A549 (cell line): ENCODE results near the gene MED1. TPM values are rescaled to one million over a fixed set of nuclear protein-coding genes. Genes with fewer than 3 reads are reported as not detected.
A peak's percentile ranks its signal among the peaks of the same experiment; 100 is the strongest.

Experiments
- ATAC-seq, 2 experiments: fragments of 200-7000 bp in 1 of 2; fragments of >200 bp in 1 of 2; cut with Nextera tagmentation in 1 of 2; cut with Tn5 transposase in 1 of 2; 3 replicates each; pipeline versions ENCODE4 v1.8.0 to v1.9.1; 2018 to 2020; ENCODE audit warnings: mild to moderate bottlenecking in 1 of 2, moderate library complexity in 1 of 2
- CTCF ChIA-PET: fragments of 300-600 bp; sonication (Branson Sonifier 250); formaldehyde crosslinking; extraction: SDS; loops from one replicate; lab custom pipeline; 2021; ENCODE audit warnings: antibody characterized with exemption, inconsistent platforms; lab: Yijun Ruan, JAX
- POLR2A ChIA-PET: fragments of 350-600 bp; formaldehyde crosslinking; extraction: SDS; loops from one replicate; lab custom pipeline; 2021; ENCODE audit warnings: antibody characterized with exemption, inconsistent platforms; lab: Yijun Ruan, JAX
- DNase-seq, 2 experiments: peaks; one replicate each; pipeline versions ENCODE4 v3.0.0 to v3.0.0-alpha.2; 2011 to 2016; ENCODE audit warnings: low read depth in 1 of 2, low spot score in 1 of 2
- FAIRE-seq: peaks from 2 replicates; lab custom pipeline; 2011; peaks lifted over from hg19 to GRCh38; lab: Jason Lieb, UNC
- H3K27ac ChIP-seq, 2 experiments: fragments of >200 bp; sonication (Bioruptor Twin); formaldehyde crosslinking; 3 replicates each; pipeline ENCODE4 v1.5.1; 2016 to 2017
- H3K4me1 ChIP-seq: fragments of >200 bp; sonication (Bioruptor Twin); formaldehyde crosslinking; 3 replicates; pipeline ENCODE4 v1.6.1; 2016
- H3K4me2 ChIP-seq: fragments of >200 bp; sonication (Bioruptor Twin); formaldehyde crosslinking; 3 replicates; pipeline ENCODE4 v1.6.1; 2016
- H3K4me3 ChIP-seq: fragments of >200 bp; sonication (Bioruptor Twin); formaldehyde crosslinking; 3 replicates; pipeline ENCODE4 v1.5.1; 2016
- H3K9me3 ChIP-seq: fragments of >200 bp; sonication (Bioruptor Twin); formaldehyde crosslinking; 3 replicates; pipeline ENCODE4 v1.6.1; 2016
- ATOH8 ChIP-seq: fragments of 250-450 bp; sonication (Bioruptor Pico); IDR thresholded peaks from 2 replicates; pipeline ENCODE4 v1.5.0; 2020; ENCODE audit warnings: low read depth, mild to moderate bottlenecking, moderate library complexity
- BHLHE40 ChIP-seq: IDR thresholded peaks from 2 replicates; pipeline ENCODE4 v1.6.1; 2012; ENCODE audit warnings: low read depth, low read length, inconsistent platforms
- CHD2 ChIP-seq: fragments of 150-350 bp; IDR thresholded peaks from 2 replicates; pipeline ENCODE4 v1.6.1; 2014; ENCODE audit warnings: low read length; ENCODE audit not compliant: partially characterized antibody
- CTCF ChIP-seq: fragments of >200 bp; sonication (Bioruptor Twin); formaldehyde crosslinking; IDR thresholded peaks from 3 replicates; pipeline ENCODE4 v1.5.1; 2016
- EHF ChIP-seq: fragments of 250-450 bp; sonication (Bioruptor Pico); IDR thresholded peaks from 2 replicates; pipeline ENCODE4 v1.5.0; 2020; ENCODE audit warnings: mild to moderate bottlenecking
- EHMT2 ChIP-seq: fragments of 200-600 bp; sonication (generic); IDR thresholded peaks from 2 replicates; pipeline ENCODE4 v1.6.1; 2016; ENCODE audit warnings: antibody characterized with exemption, low read depth, mild to moderate bottlenecking, moderate library complexity
- EP300 ChIP-seq, 2 experiments: fragments of >200 bp; sonication (Bioruptor Twin); formaldehyde crosslinking; IDR thresholded peaks; 2 replicates in 1 of 2; 3 replicates in 1 of 2; pipeline ENCODE4 v1.6.1; 2016 to 2017
- FOSL2 ChIP-seq, 2 experiments: fragments of 450-650 bp in 1 of 2; fragments of >200 bp in 1 of 2; sonication (Bioruptor Twin) in 1 of 2; formaldehyde crosslinking; IDR thresholded peaks; 2 replicates each; pipeline versions ENCODE4 v1.5.0 to v1.6.1; 2016 to 2020; ENCODE audit warnings: mild to moderate bottlenecking in 1 of 2, moderate library complexity in 1 of 2
- GATA3 ChIP-seq: IDR thresholded peaks from 2 replicates; pipeline ENCODE4 v1.6.1; 2012; ENCODE audit warnings: borderline replicate concordance
- HDAC2 ChIP-seq: fragments of 200-600 bp; sonication (generic); IDR thresholded peaks from 2 replicates; pipeline ENCODE4 v1.6.1; 2016
- HEYL ChIP-seq: fragments of 250-450 bp; sonication (Bioruptor Pico); IDR thresholded peaks from 2 replicates; pipeline ENCODE4 v1.8.0; 2021; ENCODE audit warnings: mild to moderate bottlenecking, moderate library complexity
- HMGXB4 ChIP-seq: fragments of 250-450 bp; sonication (Bioruptor Pico); IDR thresholded peaks from 2 replicates; pipeline ENCODE4 v1.5.0; 2021; ENCODE audit warnings: mild to moderate bottlenecking, moderate library complexity, borderline replicate concordance
- HOXB5 ChIP-seq: fragments of 250-450 bp; sonication (Bioruptor Pico); IDR thresholded peaks from 2 replicates; pipeline ENCODE4 v1.5.0; 2020; ENCODE audit warnings: mild to moderate bottlenecking, moderate library complexity
- JUN ChIP-seq, 2 experiments: fragments of >200 bp; sonication (Bioruptor Twin); formaldehyde crosslinking; IDR thresholded peaks; 2 replicates in 1 of 2; 3 replicates in 1 of 2; pipeline ENCODE4 v1.6.1; 2016 to 2017
- JUNB ChIP-seq: fragments of >200 bp; sonication (Bioruptor Twin); formaldehyde crosslinking; IDR thresholded peaks from 2 replicates; pipeline ENCODE4 v1.6.1; 2016
- KDM1A ChIP-seq: fragments of 200-600 bp; sonication (generic); IDR thresholded peaks from 2 replicates; pipeline ENCODE4 v1.6.1; 2016; ENCODE audit warnings: low read depth, mild to moderate bottlenecking
- KDM5A ChIP-seq: fragments of 200-600 bp; sonication (generic); IDR thresholded peaks from 2 replicates; pipeline ENCODE4 v1.6.1; 2016; ENCODE audit warnings: antibody characterized with exemption, mild to moderate bottlenecking
- MAX ChIP-seq: IDR thresholded peaks from 2 replicates; pipeline ENCODE4 v1.6.1; 2012
- MAZ ChIP-seq: fragments of 150-350 bp; IDR thresholded peaks from 2 replicates; pipeline ENCODE4 v1.6.1; 2014; ENCODE audit warnings: antibody characterized with exemption, low read depth, low read length, borderline replicate concordance
- NPAS2 ChIP-seq: fragments of 250-450 bp; sonication (Bioruptor Pico); IDR thresholded peaks from 2 replicates; pipeline ENCODE4 v1.8.0; 2022; ENCODE audit warnings: mild to moderate bottlenecking, moderate library complexity, borderline replicate concordance
- NR3C1 ChIP-seq: fragments of >200 bp; sonication (Bioruptor Twin); formaldehyde crosslinking; IDR thresholded peaks from 3 replicates; pipeline ENCODE4 v1.6.1; 2017
- PBX3 ChIP-seq: IDR thresholded peaks from 2 replicates; pipeline ENCODE4 v1.6.1; 2012
- PHF8 ChIP-seq: fragments of 200-600 bp; sonication (generic); IDR thresholded peaks from 2 replicates; pipeline ENCODE4 v1.6.1; 2016; ENCODE audit warnings: low read depth, mild to moderate bottlenecking, antibody characterized with exemption, moderate library complexity, borderline replicate concordance
- POLR2A ChIP-seq: IDR thresholded peaks from 2 replicates; pipeline ENCODE4 v1.6.1; 2012; ENCODE audit warnings: mild to moderate bottlenecking, low read length
- RAD21 ChIP-seq, 2 experiments: fragments of >200 bp in 1 of 2; sonication (Bioruptor Twin) in 1 of 2; formaldehyde crosslinking in 1 of 2; IDR thresholded peaks in 1 of 2; conservative IDR thresholded peaks in 1 of 2; 2 replicates in 1 of 2; 3 replicates in 1 of 2; pipeline ENCODE4 v1.6.1; 2012 to 2018; ENCODE audit warnings: inconsistent platforms in 1 of 2
- RFX5 ChIP-seq: fragments of 450-650 bp; IDR thresholded peaks from 2 replicates; pipeline ENCODE4 v1.7.1; 2014; ENCODE audit warnings: antibody characterized with exemption, mild to moderate bottlenecking, moderate library complexity
- TP53 ChIP-seq: fragments of 250-450 bp; sonication (Bioruptor Pico); IDR thresholded peaks from 2 replicates; pipeline ENCODE4 v1.5.0; 2021; ENCODE audit warnings: mild to moderate bottlenecking, moderate library complexity
- USF2 ChIP-seq: fragments of 450-650 bp; IDR thresholded peaks from 2 replicates; pipeline ENCODE4 v1.6.1; 2014; ENCODE audit warnings: antibody characterized with exemption
- ZFP36 ChIP-seq: fragments of 450-650 bp; IDR thresholded peaks from 2 replicates; pipeline ENCODE4 v1.6.1; 2014; ENCODE audit warnings: borderline replicate concordance; ENCODE audit not compliant: partially characterized antibody
- ZNF302 ChIP-seq: fragments of 250-450 bp; sonication (Bioruptor Pico); IDR thresholded peaks from 2 replicates; pipeline ENCODE4 v1.9.0; 2021; ENCODE audit warnings: inconsistent platforms, mild to moderate bottlenecking, moderate library complexity
- WGBS: methylation state at CpG from one replicate; pipeline ENCODE4 v1.1.6; 2017; ENCODE audit errors: missing lambda C conversion rate; 5-methylcytosine and 5-hydroxymethylcytosine counted together
- polyA plus RNA-seq, 4 experiments: library from polyadenylated mRNA; depleted of rRNA in 3 of 4; stranded (reverse); fragments of >200 nt; fragmentation: RNase III in 1 of 4; extraction: RNeasy Plus Mini Kit Qiagen cat#74134 plus additional on column Dnase treatment in 1 of 4; gene quantifications; 2 replicates in 3 of 4; 3 replicates in 1 of 4; pipeline ENCODE4 v1.2.3, GENCODE V29; 2011 to 2017

MED1 gene
- polyA plus RNA-seq, 2 of the 4 experiments (the other 2 are of a cell fraction) = 33.8 to 76.2 TPM

GRCh38 chr17:39401412-39402243, 49.4 kb downstream of the MED1 start, which contains the start of gene FBXL20 (continued):
- TF ChIP-seq TP53 (CRISPR knock-in tag) (no peak), RAD21 (conservative IDR thresholded peaks at IDR 0.05 in 1 of 2, IDR thresholded peaks at IDR 0.05 in 1 of 2) (no peak), HMGXB4 (no peak), EP300 (IDR thresholded peaks at IDR 0.05) (no peak; a peak in 1 of 5 replicates), USF2 (0 out of 2 replicates have a peak, but pooled peaks have one; percentile 11), BHLHE40 (no peak), JUN (IDR thresholded peaks at IDR 0.05) (peak; percentile 45 to 67; a peak in 4 of 5 replicates), EHF (CRISPR knock-in tag) (no peak), NR3C1 (no peak), ATOH8 (CRISPR knock-in tag) (no peak), PBX3 (0 out of 2 replicates have a peak, but pooled peaks have one; percentile 26), CHD2 (peak; percentile 77), KDM5A (peak; percentile 77), FOSL2 (IDR thresholded peaks at IDR 0.05) (no peak), FOSL2 (CRISPR knock-in tag; IDR thresholded peaks at IDR 0.05) (no peak)

- Histone ChIP-seq H3K27ac (peak overlapping the region; percentile 84 to 95), H3K9me3 (no peaks in the 10 kb centered on the region), H3K4me1 (peaks cover 37% of the 10 kb centered on the region), H3K4me2 (peak overlapping the region; percentile 83), H3K4me3 (peak overlapping the region; percentile 90)
- DNase-seq = no peak
- peak; percentile 4 to 17; a peak in 5 of 6 replicates for ATAC-seq
- CTCF ChIA-PET = interaction anchor here (0.6 to 1.8 kb wide), 5 partner anchors 9 to 221 kb away, joined by 3 to 8 read pairs (median 3); no protein-coding TSS in a partner anchor
- FAIRE-seq = no peak
- 6% methylated on average over 38 of the region's 46 CpGs for WGBS
- POLR2A ChIA-PET = interaction anchor here (0.5 to 2.1 kb wide), 10 partner anchors 12 to 243 kb away, joined by 3 to 14 read pairs (median 4); partner anchors contain the start of genes CDK12 and RPL19
- TF ChIP-seq MAZ = no peak
- no peak for TF ChIP-seq GATA3
- no peak for TF ChIP-seq ZNF302
- TF ChIP-seq MAX = no peak
- no peak for TF ChIP-seq KDM1A
- no peak for TF ChIP-seq EP300 (IDR thresholded peaks at IDR 0.05)
- TF ChIP-seq JUNB = no peak
- no peak for TF ChIP-seq CTCF
- TF ChIP-seq NPAS2 = no peak
- TF ChIP-seq POLR2A = no peak
- no peak for TF ChIP-seq HOXB5 (CRISPR knock-in tag)
- TF ChIP-seq ZFP36 = no peak
- TF ChIP-seq FOSL2 (IDR thresholded peaks at IDR 0.05) = no peak
- no peak for TF ChIP-seq FOSL2 (CRISPR knock-in tag; IDR thresholded peaks at IDR 0.05)
- no peak for TF ChIP-seq EHMT2
- no peak for TF ChIP-seq HEYL (CRISPR knock-in tag)
- no peak; the same call in 1 of the 2 replicates for TF ChIP-seq PHF8
- TF ChIP-seq RFX5 = no peak
- no peak for TF ChIP-seq HDAC2
- TF ChIP-seq EHF (CRISPR knock-in tag) = no peak
Observed at GRCh38 chr17:39400547-39401411, 50.3 kb downstream of the MED1 start.
